ENCODE measurements around the gene SLC2A8.

- TF ChIP-seq POLR2A (IDR thresholded peaks at IDR 0.05; ENCODE audit: borderline replicate concordance, extremely low read depth, insufficient read depth, insufficient read length) (no peak), POLR2AphosphoS5 (IDR thresholded peaks at IDR 0.05; ENCODE audit: low read depth, low read length) (no peak), SIN3A (IDR thresholded peaks at IDR 0.05; ENCODE audit: low read depth) (no peak), TCF7L2 (IDR thresholded peaks at IDR 0.05; ENCODE audit: borderline replicate concordance, extremely low read depth, insufficient read depth, insufficient read length) (no peak), ZNF274 (IDR thresholded peaks at IDR 0.05; ENCODE audit: low read depth, low read length) (no peak)
- TF ChIP-seq, protein P1, sequence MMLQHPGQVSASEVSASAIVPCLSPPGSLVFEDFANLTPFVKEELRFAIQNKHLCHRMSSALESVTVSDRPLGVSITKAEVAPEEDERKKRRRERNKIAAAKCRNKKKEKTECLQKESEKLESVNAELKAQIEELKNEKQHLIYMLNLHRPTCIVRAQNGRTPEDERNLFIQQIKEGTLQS (IDR thresholded peaks at IDR 0.05): no peak
- TF ChIP-seq, protein P2, sequence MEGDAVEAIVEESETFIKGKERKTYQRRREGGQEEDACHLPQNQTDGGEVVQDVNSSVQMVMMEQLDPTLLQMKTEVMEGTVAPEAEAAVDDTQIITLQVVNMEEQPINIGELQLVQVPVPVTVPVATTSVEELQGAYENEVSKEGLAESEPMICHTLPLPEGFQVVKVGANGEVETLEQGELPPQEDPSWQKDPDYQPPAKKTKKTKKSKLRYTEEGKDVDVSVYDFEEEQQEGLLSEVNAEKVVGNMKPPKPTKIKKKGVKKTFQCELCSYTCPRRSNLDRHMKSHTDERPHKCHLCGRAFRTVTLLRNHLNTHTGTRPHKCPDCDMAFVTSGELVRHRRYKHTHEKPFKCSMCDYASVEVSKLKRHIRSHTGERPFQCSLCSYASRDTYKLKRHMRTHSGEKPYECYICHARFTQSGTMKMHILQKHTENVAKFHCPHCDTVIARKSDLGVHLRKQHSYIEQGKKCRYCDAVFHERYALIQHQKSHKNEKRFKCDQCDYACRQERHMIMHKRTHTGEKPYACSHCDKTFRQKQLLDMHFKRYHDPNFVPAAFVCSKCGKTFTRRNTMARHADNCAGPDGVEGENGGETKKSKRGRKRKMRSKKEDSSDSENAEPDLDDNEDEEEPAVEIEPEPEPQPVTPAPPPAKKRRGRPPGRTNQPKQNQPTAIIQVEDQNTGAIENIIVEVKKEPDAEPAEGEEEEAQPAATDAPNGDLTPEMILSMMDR (IDR thresholded peaks at IDR 0.05 in 2 of 3, conservative IDR thresholded peaks at IDR 0.05 in 1 of 3; ENCODE audit: borderline replicate concordance in 1 of 3, insufficient read depth in 1 of 3, low read depth in 2 of 3, low read length in 2 of 3): no peak
Observed at GRCh38 chr9:127422133-127422782, 25.3 kb downstream of the SLC2A8 start.
